Parathyroid adenoma (tissue), 2 donors: ENCODE measurements around the gene RPL34.

Experiments
- H2AFZ ChIP-seq: fragments of 300-600 bp; sonication (generic); one replicate; pipeline ENCODE4 v1.7.0; 2017; ENCODE audit warnings: antibody characterized with exemption, mild to moderate bottlenecking
- H3K27ac ChIP-seq: fragments of 300-600 bp; sonication (generic); one replicate; pipeline ENCODE4 v1.7.0; 2017
- H3K27me3 ChIP-seq: fragments of 300-600 bp; sonication (generic); one replicate; pipeline ENCODE4 v1.7.0; 2017; ENCODE audit warnings: low read length; ENCODE audit not compliant: control insufficient read depth, insufficient read depth
- H3K36me3 ChIP-seq: fragments of 300-600 bp; sonication (generic); one replicate; pipeline ENCODE4 v1.7.0; 2017; ENCODE audit warnings: low read length; ENCODE audit not compliant: control insufficient read depth, insufficient read depth
- H3K4me1 ChIP-seq: fragments of 300-600 bp; sonication (generic); one replicate; pipeline ENCODE4 v1.7.0; 2017; ENCODE audit warnings: control low read depth
- H3K4me2 ChIP-seq: fragments of 300-600 bp; sonication (generic); one replicate; pipeline ENCODE4 v1.7.0; 2017; ENCODE audit warnings: low read length
- H3K4me3 ChIP-seq: fragments of 300-600 bp; sonication (generic); one replicate; pipeline ENCODE4 v1.7.0; 2017; ENCODE audit warnings: low read depth, low read length
- H3K79me2 ChIP-seq: fragments of 300-600 bp; sonication (generic); one replicate; pipeline ENCODE4 v1.7.0; 2017; ENCODE audit warnings: control low read depth
- H3K9ac ChIP-seq: fragments of 300-600 bp; sonication (generic); one replicate; pipeline ENCODE4 v1.7.0; 2017; ENCODE audit warnings: mild to moderate bottlenecking
- H3K9me3 ChIP-seq: fragments of 300-600 bp; sonication (generic); one replicate; pipeline ENCODE4 v1.7.0; 2017; ENCODE audit warnings: low read length; ENCODE audit not compliant: control insufficient read depth
- CTCF ChIP-seq: fragments of 300-600 bp; sonication (generic); IDR thresholded peaks from one replicate; pipeline ENCODE4 v1.7.0; 2017; ENCODE audit warnings: antibody characterized with exemption, mild to moderate bottlenecking
- donor health status: primary hyperparathyroidism.

The RPL34 gene

GRCh38 chr4:108646706-108647105 lies 26.3 kb downstream of the RPL34 start:
- no peak overlapping the region for H3K4me3 ChIP-seq
- H3K36me3 ChIP-seq: no peaks in the 10 kb centered on the region
- no peak overlapping the region for H3K4me2 ChIP-seq
- no peaks in the 10 kb centered on the region for H3K27me3 ChIP-seq
- H3K4me1 ChIP-seq: no peaks in the 10 kb centered on the region
- H3K27ac ChIP-seq: no peak overlapping the region
- TF ChIP-seq CTCF: no peak
- no peaks in the 10 kb centered on the region for H3K9me3 ChIP-seq
- no peak overlapping the region for H2AFZ ChIP-seq
- no peak overlapping the region for H3K9ac ChIP-seq
- peaks cover 7% of the 10 kb centered on the region for H3K79me2 ChIP-seq

DNA sequence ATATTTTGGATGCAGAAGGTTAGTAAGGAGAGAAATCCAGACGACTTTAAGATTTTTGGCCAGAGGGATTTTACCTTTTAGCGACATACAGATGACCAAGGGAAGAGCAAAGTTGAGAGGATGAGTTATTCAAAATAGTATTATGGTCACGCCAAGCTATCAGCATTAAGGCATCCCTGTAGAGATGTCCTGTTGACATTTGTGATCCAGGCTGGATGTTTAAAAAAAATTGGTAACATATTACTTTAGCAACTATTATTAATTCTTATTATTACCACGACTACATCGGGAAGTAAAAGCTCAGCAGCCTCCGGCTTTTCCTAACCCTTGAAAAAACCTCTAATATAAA lies 29.5 kb downstream of the RPL34 start:
- Histone ChIP-seq H3K4me3 (peak overlapping the region; percentile 78), H3K4me1 (no peaks in the 10 kb centered on the region), H3K9me3 (no peaks in the 10 kb centered on the region), H3K4me2 (peak overlapping the region; percentile 91), H3K36me3 (no peaks in the 10 kb centered on the region), H3K9ac (no peak overlapping the region), H3K27me3 (no peaks in the 10 kb centered on the region), H3K27ac (peak overlapping the region; percentile 85), H3K79me2 (peaks cover 15% of the 10 kb centered on the region), H2AFZ (peak overlapping the region; percentile 58)
- TF ChIP-seq CTCF: no peak

DNA sequence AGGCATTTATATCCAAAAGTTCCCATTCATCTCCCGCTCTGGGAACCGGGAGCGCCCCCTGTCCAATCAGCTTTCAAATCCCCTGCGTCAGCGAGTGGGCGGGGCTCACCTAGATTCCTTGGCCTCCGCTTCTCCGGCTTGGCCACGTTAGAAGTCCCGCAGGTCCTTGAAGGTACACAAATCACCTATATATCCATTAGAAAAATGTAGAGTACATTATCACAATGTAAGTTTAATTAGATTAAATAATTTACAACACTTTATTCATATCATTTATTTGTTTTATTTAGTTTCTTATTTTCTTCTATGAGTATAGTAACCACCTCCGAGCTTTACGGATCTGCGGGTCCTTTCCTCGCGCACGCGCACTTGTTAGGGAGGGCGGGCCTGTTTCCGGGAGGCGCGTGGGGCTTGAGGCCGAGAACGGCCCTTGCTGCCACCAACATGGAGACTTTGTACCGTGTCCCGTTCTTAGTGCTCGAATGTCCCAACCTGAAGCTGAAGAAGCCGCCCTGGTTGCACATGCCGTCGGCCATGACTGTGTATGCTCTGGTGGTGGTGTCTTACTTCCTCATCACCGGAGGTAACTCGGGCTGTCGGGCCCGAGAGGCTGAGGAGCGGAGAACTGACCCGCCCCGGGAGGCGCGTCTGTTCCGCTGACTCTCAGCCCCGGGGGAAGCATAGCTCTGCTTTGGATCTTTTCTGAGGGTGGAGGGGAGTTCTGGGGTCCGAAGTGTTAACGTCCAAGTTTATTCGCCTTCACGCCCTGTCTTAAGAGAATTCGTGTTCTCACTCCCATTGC lies 30.0 kb downstream of the RPL34 start, which contains the start of gene OSTC:
TSS of gene OSTC (plus strand) at position 388 of the 802 bp plus-strand sequence. CDS start at position 445, 57 bp downstream.
- Histone ChIP-seq H3K4me2 (peak within 1 kb of the TSS; percentile 91), H3K9me3 (no peaks in the 10 kb centered on the region), H3K4me3 (peak within 1 kb of the TSS; percentile 78), H3K4me1 (no peaks in the 10 kb centered on the region), H3K27ac (peak within 1 kb of the TSS; percentile 85), H3K79me2 (peaks cover 15% of the 10 kb centered on the region), H3K36me3 (no peaks in the 10 kb centered on the region), H2AFZ (peak within 1 kb of the TSS; percentile 90), H3K9ac (peak within 1 kb of the TSS; percentile 37), H3K27me3 (no peaks in the 10 kb centered on the region)
- TF ChIP-seq CTCF: peak; percentile 33

- TF ChIP-seq CTCF: no peak
- Histone ChIP-seq H3K9me3 (no peaks in the 10 kb centered on the region), H3K4me2 (peak overlapping the region; percentile 91), H3K4me1 (no peaks in the 10 kb centered on the region), H2AFZ (peak overlapping the region; percentile 90), H3K27ac (peak overlapping the region; percentile 85), H3K9ac (peak overlapping the region; percentile 37), H3K27me3 (no peaks in the 10 kb centered on the region), H3K4me3 (peak overlapping the region; percentile 78), H3K36me3 (no peaks in the 10 kb centered on the region), H3K79me2 (peaks cover 15% of the 10 kb centered on the region)
Measured at GRCh38 chr4:108651014-108651791, 30.8 kb downstream of the RPL34 start.
